ENCODE results near the gene FHDC1. TPM values are rescaled to one million over a fixed set of nuclear protein-coding genes. Genes with fewer than 3 reads are reported as not detected.

Gene FHDC1
- polyA plus RNA-seq, 2 of the 4 experiments (the other 2 are of a cell fraction) = 0.08 to 0.31 TPM

GRCh38 chr4:152945639-152946038 lies 9.5 kb downstream of the FHDC1 start:
- H3K4me3 ChIP-seq = no peak overlapping the region
- no peak overlapping the region for H3K27ac ChIP-seq
- ChIA-PET POLR2A (no interaction called here), CTCF (interaction anchor here (1.4 kb wide), 1 partner anchor 140 kb away, joined by 3 read pairs; no protein-coding TSS in a partner anchor)
- TF ChIP-seq PBX3 (IDR thresholded peaks at IDR 0.05) (no peak), FOSL2 (IDR thresholded peaks at IDR 0.05) (no peak), FOSL2 (CRISPR knock-in tag; IDR thresholded peaks at IDR 0.05) (no peak), REST (IDR thresholded peaks at IDR 0.05) (no peak), E2F6 (IDR thresholded peaks at IDR 0.05; ENCODE audit: borderline replicate concordance, low read depth) (no peak), ATOH8 (CRISPR knock-in tag; IDR thresholded peaks at IDR 0.05; ENCODE audit: low read depth) (no peak), RNF2 (IDR thresholded peaks at IDR 0.05; ENCODE audit: borderline replicate concordance, low read depth) (no peak), TFCP2L1 (CRISPR knock-in tag; IDR thresholded peaks at IDR 0.05) (no peak), EP300 (IDR thresholded peaks at IDR 0.05) (no peak), SMC3 (IDR thresholded peaks at IDR 0.05) (no peak), EHF (CRISPR knock-in tag; IDR thresholded peaks at IDR 0.05) (no peak), JUN (IDR thresholded peaks at IDR 0.05) (no peak), POLR2A (IDR thresholded peaks at IDR 0.05; ENCODE audit: low read length) (no peak), RCOR1 (IDR thresholded peaks at IDR 0.05; ENCODE audit: low read depth, low read length) (no peak)
- WGBS (ENCODE audit: missing lambda C conversion rate) = 93% methylated on average over 9 of the region's 9 CpGs
- no peak for ATAC-seq
- DNase-seq (ENCODE audit: low read depth in 1 of 2, low spot score in 1 of 2) = no peak
- no peaks in the 10 kb centered on the region for H3K4me1 ChIP-seq
- H3K4me2 ChIP-seq = no peak overlapping the region
- H3K9me3 ChIP-seq = no peaks in the 10 kb centered on the region
- FAIRE-seq = no peak

- ChIA-PET CTCF (no interaction called here), POLR2A (no interaction called here)
- 94% methylated on average over 4 of the region's 4 CpGs for WGBS (ENCODE audit: missing lambda C conversion rate)
- no peak overlapping the region for H3K4me3 ChIP-seq
- peaks cover 5% of the 10 kb centered on the region; the same call in 2 of the 3 replicates for H3K4me1 ChIP-seq
- H3K9me3 ChIP-seq = no peaks in the 10 kb centered on the region
- TF ChIP-seq MAX (IDR thresholded peaks at IDR 0.05) (no peak), EHMT2 (IDR thresholded peaks at IDR 0.05; ENCODE audit: low read depth) (no peak)
- no peak for DNase-seq (ENCODE audit: low read depth in 1 of 2, low spot score in 1 of 2)
- no peak for FAIRE-seq
- no peak for ATAC-seq
- no peak overlapping the region for H3K27ac ChIP-seq
- H3K4me2 ChIP-seq = no peak overlapping the region
Measured at GRCh38 chr4:152946446-152946845, 10.3 kb downstream of the FHDC1 start.

GRCh38 chr4:152947311-152947710 lies 11.2 kb downstream of the FHDC1 start:
- ChIA-PET CTCF (interaction anchor here (0.7 kb wide), 1 partner anchor 20 kb away, joined by 3 read pairs; no protein-coding TSS in a partner anchor), POLR2A (no interaction called here)
- no peaks in the 10 kb centered on the region for H3K9me3 ChIP-seq
- FAIRE-seq (no peak), DNase-seq (ENCODE audit: low read depth in 1 of 2, low spot score in 1 of 2) (no peak), ATAC-seq (no peak)
- WGBS (ENCODE audit: missing lambda C conversion rate) = 77% methylated on average over 2 of the region's 2 CpGs
- H3K4me2 ChIP-seq = no peak overlapping the region
- H3K4me1 ChIP-seq = peaks cover 10% of the 10 kb centered on the region; the same call in 2 of the 3 replicates
- no peak overlapping the region for H3K27ac ChIP-seq
- H3K4me3 ChIP-seq = no peak overlapping the region
- TF ChIP-seq ATOH8 (CRISPR knock-in tag; IDR thresholded peaks at IDR 0.05; ENCODE audit: low read depth) (no peak), RNF2 (IDR thresholded peaks at IDR 0.05; ENCODE audit: borderline replicate concordance, low read depth) (no peak), KDM1A (IDR thresholded peaks at IDR 0.05; ENCODE audit: low read depth) (no peak), RAD21 (conservative IDR thresholded peaks at IDR 0.05 in 1 of 2, IDR thresholded peaks at IDR 0.05 in 1 of 2) (no peak), ZC3H11A (IDR thresholded peaks at IDR 0.05) (no peak), HMGXB4 (CRISPR knock-in tag; IDR thresholded peaks at IDR 0.05; ENCODE audit: borderline replicate concordance) (no peak), EP300 (IDR thresholded peaks at IDR 0.05) (no peak), E2F6 (IDR thresholded peaks at IDR 0.05; ENCODE audit: borderline replicate concordance, low read depth) (no peak)

All from A549 (cell line).